GM19463 (cell line): ENCODE data around the gene DDX25.
"Not testable (repeated sequence)": the region's sequence is repeated elsewhere in the genome, so short reads cannot be mapped to it uniquely, and the experiment has no call there.

ENCODE experiments used
- ATAC-seq: cut with Tn5 transposase; IDR thresholded peaks from one replicate; pipeline ENCODE4 v1.9.1; 2021; ENCODE audit warnings: mild to moderate bottlenecking, moderate library complexity; ENCODE audit not compliant: unreplicated experiment

The DDX25 gene

DNA sequence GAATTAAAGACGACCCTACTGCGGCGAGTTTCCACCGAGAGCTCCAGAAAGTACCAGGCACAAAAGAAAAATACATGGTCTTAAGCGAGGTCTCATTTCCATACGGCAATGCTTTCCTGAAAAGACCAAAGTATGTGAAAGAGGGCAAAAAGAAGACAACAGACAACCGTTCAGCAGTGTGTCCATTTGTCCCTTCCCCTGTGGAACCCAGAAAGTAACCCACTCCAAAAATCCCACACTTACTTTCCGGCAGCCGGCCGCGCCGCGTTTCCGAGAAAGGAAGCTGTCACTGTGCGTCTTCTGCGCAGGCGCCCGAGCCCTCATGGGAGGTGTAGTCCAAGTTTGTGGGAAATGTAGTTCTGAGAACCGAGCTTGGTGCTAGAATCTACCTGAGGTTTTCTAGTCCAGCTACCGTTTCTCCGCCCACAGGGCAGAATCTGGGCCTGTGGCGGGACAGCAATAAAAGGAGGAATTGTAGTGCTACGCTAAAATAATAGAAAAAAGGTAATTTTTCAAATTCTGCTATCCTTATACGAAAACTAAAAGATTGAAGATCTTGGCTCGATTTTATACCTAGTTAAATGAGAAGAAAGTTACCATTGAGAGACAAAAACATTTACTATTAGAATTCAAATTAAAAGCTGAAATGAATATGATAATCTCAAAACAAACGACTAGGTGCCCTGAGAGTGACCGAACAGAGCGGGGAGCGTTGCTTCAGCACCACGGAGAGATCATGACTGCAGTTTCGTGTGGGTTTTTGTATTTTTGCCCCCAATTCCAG is 1.2 kb upstream of the DDX25 start, which contains the start of gene PUS3:
Gene PUS3, minus strand, starts transcription at position 280 of the 784 bp plus-strand sequence. CDS start 6,922 bp downstream, outside the sequence.
- peak; percentile 98 for ATAC-seq

DNA sequence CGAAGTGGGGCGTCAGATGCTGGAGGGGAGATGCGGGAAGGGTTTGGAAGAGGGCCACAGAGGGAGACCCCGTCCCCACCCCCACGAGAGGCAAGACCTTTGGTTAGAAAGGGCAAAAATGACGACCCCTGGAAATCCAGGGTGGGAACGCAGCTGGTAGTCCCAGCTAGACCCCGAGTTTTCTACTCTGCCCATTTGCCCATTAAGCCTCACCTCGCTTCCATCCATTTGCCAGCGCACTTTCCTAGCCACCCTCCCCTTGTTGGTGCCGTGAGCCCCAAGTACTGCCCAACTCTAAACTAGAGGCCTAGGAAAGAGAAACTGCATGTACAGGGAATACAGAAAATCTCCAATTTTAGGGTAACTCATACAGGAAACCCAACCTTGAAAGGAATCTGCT is 370 bp downstream of the DDX25 start:
- ATAC-seq: no peak

DNA sequence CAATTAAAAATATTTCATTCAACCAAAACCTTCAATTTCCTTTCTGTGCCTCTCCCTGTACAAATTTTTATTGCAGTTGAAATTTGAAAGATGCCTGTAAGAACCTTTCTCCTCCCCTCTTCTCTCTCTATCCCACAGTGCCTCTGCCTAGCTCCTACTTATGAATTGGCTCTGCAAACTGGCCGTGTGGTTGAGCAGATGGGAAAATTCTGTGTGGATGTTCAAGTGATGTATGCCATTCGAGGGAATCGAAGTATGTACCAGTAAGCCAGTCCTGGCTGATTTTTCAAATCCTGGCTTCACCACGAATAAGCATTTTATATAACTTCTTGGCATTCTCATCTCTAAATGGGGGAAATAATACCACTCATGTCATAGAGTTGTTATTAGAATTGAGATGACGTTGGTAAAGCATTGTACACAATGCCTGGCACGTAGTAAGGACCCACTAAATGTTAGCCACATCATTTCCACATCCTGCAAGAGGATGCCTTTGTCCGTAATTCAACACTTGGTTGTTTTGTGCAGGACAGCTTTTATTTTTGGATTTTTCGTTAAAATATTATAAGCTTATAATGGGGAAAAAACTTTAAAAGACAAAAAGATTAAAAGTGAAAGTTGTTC is 6.0 kb downstream of the DDX25 start:
- no peak for ATAC-seq

DNA sequence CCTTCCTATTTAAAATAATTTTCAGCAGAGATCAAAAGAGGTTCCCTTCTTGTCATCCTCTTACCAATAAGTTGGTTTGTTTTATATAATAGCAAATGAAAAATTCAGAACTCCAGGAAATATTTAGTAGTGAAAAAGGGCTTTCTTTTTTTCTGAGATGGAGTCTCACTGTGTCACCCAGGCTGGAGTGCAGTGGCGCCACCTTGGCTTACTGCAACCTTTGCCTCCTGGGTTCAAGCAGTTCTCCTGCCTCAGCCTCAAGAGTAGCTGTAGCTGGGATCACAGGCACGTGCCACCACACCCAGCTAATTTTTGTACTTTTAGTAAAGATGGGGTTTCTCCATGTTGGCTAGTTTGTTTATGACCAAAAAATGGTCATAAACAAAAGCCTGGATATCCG is 10.3 kb downstream of the DDX25 start:
- ATAC-seq: not testable (repeated sequence)

DNA sequence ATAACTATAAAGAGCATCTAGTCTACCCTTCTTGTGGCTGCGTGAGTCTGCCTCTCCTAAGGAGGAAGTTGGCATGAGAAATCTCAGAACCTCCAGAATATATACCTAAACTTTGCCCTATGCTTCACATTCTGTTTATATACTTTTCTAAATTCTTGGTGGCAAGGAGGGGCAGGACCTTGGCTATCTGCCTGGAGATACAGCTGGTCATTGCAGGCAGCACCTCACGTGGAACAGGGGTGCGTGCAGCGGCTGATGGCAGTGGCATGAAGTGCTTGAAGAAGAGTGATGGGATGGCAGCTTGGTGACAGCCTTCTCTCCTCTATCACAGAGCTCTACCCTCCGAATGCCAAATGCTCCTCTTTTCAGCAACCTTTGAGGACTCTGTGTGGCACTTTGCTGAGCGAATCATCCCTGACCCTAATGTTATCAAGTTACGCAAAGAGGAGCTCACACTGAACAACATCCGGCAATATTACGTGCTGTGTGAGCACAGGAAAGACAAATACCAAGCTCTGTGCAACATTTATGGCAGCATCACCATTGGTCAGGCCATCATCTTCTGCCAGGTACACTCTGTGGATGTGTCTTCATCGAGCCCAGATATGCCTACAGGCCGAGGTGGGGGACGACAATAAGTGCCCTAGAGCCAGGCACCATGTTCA is 12.5 kb downstream of the DDX25 start:
- no peak for ATAC-seq

DNA sequence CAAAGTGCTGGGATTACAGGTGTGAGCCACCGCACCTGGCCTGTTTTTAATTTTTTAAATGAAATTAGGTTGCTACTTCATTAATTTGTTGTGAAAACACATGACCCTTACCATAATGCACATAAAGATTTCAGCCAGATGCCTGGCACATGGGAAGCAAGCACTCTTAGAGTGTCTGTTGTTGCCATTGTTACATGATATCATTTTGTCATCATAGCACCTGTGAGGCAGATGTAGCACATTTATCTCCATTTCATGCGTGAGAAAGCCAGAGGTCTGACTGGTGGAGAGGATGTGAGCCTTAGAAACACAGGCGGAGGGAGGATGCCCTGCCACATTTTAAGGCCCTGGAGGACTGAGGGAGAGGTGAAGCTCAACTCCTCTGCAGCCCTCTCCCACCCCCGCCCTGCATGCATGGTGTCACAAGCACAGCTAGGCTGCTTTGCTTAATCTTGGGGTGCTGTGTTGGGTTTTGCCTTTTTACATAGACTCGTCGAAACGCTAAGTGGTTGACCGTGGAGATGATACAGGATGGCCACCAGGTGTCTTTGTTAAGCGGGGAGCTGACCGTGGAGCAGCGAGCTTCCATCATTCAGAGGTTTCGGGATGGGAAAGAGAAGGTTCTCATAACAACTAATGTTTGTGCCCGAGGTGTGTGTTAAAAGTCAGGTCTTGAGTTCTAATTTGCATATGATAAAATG is 14.0 kb downstream of the DDX25 start:
- ATAC-seq: no peak

DNA sequence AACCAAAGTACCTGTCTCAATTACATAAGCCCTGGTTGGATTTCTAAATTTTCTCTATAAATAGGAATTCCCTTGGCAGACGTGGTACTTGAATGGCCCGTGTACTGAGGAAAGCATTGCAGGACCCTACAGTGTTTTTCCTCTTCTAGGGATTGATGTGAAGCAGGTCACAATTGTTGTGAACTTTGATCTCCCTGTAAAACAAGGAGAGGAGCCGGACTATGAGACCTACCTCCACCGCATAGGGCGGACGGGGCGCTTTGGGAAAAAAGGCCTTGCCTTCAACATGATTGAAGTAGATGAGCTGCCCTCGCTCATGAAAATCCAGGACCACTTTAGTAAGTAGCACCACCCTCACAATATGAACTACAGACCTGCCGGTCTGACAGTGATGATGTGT is 16.7 kb downstream of the DDX25 start:
- ATAC-seq: no peak

DNA sequence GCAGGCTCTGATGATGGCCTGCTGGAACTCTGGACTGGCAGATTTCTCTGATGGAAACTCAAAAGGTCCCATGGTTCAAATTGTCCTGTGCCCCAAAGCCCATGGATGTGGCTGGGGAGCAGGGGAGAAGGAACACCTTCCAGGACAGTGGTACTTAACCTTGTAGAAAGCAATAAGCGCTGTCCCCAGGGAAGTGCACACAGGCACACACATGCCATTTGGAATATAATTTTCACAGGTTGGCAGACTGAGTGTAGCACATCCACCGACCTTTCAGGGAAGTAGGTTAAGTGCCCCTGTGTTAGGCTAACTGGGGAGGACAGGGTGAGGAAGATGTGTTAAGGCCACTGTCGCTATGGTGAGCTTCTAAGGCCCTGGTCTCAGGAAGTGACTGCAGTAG is 17.8 kb downstream of the DDX25 start:
- ATAC-seq: no peak

DNA sequence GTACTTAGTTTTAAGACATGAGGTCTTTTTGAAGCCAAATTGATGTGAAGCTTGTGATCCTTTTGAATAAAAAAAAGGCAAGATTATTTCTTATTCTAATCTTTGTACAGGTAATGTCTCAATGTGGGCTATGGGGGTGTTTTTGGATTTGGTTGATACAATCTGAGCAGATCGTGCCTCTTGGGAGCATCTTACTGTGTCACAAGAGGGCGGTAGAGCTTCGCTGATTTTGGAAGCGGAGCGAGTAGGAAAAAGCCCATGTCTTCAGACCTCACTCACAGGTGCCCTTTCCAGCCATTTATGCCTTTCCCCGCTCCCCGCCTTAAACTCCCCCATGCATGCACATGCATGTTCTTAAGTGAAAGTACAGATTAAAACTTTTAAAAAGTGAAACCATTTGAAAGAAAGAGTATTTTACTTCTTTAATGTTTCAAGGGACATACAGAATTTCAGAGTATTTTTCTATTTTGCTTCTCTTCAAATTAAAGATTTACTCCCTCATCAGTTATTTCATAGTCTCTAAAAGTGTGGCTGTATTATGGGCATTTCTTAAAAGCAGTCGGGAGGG is 18.8 kb downstream of the DDX25 start:
- peak; percentile 76 for ATAC-seq

DNA sequence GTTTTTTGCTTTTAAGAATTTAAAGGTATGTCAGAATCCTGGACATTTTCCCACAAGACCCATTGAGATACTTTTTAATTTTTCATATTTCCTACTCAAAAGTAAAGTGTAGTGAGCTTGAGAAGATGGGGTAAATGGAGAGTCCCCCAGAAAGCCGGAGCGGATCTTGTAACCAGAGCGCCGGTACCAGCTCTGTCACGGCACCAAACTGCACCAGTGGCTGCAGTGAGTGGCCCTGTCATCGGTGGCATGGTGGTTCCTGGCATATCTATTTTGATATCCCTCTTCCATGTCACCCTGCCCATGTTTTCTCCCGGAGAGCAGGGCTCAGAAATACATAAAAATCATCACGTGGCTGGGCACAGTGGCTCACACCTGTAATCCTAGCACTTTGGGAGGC is 19.3 kb downstream of the DDX25 start:
- no peak for ATAC-seq

DNA sequence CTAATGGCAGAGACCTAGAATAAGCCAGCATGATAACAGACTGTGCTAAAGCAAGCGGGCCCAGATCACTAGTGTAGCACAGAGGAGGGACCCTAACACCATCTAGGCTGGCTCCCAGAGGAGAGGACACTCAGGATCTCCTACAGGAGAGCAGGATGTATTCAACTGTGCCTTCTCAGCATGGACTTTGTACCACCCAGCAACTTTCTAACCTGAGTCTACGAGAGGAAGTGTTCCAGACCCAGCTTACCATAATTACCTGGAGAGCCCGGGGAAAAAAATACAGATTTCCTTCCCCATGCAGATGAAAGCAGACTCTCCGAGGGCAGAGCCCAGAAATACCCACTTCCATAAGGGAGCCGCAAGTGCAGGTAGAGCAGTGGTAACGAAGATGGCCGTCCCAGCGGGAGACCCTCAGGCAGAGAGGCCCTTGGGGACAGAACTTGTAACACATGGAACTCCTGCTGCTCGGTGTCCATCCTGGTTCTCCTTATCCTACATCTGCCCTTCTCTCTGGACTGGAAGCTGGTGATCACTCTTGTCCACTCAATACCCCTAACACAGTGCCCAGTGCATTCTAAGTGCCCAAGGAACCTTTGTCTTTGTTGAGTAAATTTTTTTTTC is 20.2 kb downstream of the DDX25 start:
- no peak for ATAC-seq

DNA sequence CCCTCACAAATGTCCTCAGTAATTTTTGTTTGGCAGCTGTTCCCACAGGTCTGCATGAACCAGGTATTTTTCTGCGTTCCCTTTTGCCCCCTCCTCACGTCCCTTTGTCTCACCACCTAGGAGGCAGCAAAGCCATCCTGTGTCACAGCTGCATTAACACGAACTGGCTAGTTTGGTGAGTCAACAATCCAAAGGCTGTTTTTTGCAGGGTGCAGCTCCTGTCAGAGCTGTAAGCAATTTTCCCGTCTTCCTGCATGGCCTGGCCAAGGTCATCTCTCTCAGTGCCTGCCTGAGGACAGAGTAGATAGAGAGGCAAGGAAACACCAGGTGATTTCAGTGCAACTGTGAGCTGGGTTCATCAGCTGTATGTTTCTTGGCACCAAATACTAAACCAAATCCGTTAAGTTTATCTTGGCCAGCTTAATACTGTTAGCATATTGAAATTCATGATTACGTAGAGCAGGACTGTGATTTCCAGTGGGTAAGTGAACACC is 21.0 kb downstream of the DDX25 start:
- ATAC-seq: no peak

DNA sequence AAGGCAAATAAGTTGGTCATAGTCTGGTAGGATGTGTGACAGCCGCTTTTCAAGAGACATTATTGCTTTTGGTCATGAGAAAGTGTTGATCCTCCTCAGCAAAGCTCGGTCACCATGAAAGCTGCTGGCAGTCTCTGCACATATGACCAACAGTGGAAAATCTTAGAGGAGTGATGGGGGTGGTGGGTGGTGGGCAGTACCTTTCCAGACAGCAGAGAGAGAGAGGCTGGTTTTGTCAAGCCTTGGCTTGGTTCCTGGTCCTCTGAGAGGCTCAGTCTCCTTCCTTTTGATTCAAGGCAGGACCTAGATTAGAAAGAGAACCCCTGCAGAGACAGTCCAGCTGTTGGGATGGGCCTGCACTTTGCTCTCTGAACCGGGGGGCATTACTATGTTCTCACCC is 21.5 kb downstream of the DDX25 start:
- ATAC-seq: no peak

DNA sequence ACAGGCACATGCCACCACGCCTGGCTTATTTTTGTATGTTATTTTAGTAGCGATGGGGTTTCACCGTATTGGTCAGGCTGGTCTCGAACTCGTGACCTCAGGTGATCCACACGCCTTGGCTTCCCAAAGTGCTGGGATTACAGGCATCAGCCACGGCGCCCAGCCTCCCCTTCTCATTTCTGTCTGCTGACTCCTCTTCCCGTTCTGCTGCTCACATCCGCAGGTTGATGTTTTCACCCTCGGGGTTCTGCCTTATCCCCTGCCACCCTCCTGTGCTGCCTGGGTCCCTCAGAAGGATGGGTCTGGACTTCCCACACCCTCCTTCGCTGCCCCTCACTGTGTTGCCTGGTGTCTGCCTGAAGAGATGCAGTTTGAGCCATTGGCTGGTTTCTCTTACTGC is 22.4 kb downstream of the DDX25 start:
- ATAC-seq: no peak

DNA sequence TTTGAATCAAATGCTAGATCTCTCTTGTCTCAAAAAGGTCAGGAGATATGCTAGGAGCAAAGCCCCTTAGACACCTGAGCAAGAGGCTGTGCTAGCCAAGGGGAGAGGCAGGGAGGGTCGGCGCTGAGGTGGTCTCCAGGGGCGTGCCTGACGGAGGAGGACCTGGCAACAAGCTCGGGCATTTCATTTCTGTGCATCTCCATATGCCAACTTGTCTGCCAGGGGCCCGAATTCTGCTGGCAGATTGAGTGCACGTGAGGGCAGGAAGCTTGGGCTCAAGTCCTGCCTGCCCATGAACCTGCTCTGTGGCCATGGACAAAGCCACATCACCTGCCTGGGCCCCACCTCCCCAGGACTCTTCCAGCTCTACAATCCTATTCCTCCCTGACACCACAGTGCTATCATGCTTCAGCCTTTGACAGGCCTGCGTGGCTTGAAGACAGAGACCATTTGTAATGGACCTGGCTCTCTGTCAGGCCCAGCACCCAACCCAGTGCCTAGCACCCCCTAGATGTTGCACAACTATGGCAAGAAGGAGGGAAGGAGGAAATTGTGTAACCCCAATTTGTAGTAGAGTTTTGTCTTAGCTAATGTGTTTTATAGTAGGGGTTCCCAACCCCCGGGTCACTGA is 25.3 kb downstream of the DDX25 start:
- ATAC-seq: no peak

DNA sequence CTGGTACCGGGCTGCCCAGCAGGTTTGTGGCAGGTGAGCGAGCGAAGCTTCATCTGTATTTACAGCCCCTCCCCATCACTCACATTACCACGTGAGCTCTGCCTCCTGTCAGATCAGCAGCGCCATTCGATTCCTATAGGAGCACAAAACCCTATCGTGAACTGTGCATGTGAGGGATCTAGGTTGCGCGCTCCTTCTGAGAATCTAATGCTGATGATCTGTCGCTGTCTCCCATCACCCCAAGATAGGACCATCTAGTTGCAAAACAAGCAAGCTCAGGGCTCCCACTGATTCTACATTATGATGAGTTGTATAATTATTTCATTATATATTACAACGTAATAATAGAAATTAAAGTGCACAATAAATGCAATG is 25.8 kb downstream of the DDX25 start:
- no peak for ATAC-seq

DNA sequence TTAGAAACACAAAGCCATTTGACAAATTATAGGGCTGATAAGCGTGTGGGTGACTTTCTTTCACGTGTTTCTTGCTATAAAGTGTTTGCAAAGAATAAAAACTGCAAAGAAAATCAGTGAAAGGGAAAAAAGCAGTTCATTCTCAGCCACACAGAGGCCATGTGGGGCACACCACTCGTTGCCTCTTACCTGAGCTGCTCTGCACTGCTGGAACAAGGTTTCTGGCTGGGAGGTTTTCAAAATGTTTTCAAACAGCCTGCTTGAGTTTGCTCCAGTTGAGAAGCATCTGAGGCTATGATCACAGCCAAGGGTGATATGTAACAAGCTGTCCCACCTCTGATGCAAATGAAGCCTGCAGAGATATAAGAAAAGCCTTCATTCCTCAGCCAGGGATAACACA is 26.8 kb downstream of the DDX25 start:
- ATAC-seq: no peak

DNA sequence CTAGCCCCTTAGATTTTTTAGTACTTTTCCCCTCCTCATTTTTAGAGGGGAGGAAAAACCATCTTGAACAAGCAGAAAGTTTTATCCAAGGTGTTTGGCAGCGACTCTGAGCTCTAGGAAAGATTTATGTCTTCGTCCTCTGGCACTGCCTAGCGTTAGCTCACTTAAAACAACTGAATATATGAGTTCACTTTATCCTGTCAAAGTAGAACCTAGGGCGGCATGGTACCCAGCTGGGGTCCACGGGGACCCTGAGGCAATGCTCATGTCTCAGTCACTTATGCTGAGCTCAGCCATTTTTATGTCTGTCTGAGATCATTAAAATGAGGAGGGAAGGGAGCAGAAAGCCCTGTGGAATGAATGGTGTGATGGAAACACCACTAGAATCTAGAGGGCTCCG is 27.4 kb downstream of the DDX25 start:
- ATAC-seq: no peak

DNA sequence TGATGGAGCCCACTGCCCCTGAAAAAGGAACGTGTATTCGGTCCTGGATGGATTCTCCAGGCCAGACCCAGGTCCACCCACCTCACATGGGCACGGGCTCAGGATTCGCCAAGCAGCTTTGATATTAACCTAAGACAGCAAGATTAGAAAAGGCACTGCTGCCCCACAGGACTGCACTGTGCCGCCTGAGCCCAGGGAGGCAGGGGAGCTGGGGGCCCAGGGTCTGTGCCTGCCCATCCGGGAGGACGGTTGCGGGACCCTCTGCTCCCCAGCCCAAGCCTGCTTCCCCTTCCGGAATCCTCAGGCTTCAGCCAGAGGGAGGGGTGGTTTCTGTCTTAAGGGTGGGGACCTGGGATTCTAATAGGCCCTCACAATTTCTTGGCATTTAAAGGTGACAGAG is 28.0 kb downstream of the DDX25 start:
- ATAC-seq: no peak
